ENCODE measurements around the gene FNDC3A.
"Not testable (repeated sequence)": the region's sequence is repeated elsewhere in the genome, so short reads cannot be mapped to it uniquely, and the experiment has no call there.

- TF ChIP-seq REST (IDR thresholded peaks at IDR 0.05; ENCODE audit: insufficient replicate concordance, low read depth); CTCF (IDR thresholded peaks at IDR 0.05; ENCODE audit: insufficient read depth, low read length); GABPA (IDR thresholded peaks at IDR 0.05; ENCODE audit: low read depth): not testable (repeated sequence)
Measured at GRCh38 chr13:49163162-49163561, 187.4 kb downstream of the FNDC3A start.

Measured in HL-60 (cell line).